Measurements from ENCODE around the gene EREG.

- TF ChIP-seq CTCF (conservative IDR thresholded peaks at IDR 0.05), result no peak
- no peak for TF ChIP-seq EZH2 (IDR thresholded peaks at IDR 0.05; ENCODE audit: low read depth)
Measured at GRCh38 chr4:74367656-74368290, 2.8 kb downstream of the EREG start.

All from PC-9 (cell line).